ENCODE results near the gene ITM2B.

Gene ITM2B

DNA sequence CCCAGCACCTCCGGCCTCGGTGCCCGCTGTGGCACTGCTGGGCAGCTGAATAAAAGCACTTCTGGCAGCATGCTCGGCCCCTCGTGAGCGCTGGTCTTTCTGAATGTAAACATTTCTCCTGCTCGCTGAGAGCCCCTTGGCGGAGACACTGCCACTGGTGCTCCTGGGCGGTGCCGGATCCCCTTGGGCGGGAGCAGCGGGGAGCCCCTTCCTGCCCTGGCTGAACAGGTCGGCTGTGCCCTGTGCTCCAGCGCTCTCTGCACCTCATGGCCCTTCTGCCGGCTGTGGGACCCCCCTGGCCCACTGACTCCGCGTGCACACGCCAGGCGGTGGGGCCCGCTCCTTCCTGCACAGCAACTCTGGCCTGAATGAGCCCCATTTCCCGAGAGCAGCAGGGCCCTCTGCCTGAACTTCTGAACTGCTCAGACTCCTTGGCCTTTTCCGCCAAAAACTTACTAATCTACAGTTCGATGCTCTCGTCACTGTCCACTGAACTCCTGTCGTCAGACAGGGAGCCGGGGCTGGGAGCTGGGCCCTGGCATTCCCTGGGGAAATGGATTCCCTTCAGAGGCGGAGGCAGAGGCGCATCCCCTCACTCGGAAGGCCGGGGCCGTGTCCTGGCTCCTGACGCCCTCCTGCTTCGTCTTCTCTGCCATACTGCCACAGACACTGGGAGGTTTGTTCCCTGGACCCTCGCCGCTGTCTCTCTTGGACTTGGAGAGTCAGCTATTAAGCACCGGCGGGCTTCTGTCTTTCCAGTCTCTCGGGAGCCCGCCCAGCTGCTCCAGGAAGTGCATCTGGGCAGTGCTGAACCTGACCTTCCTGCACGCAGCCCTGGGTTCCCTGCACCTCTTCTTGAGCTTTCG lies 84.7 kb downstream of the ITM2B start:
- H3K27ac ChIP-seq (ENCODE audit: low read depth, low read length), result no peak overlapping the region
- peaks cover 0 to 36% (median 17%) of the 10 kb centered on the region in 5 donors for H3K4me1 ChIP-seq (ENCODE audit: control insufficient read depth in 5 of 5, insufficient read depth in 5 of 5, low read length in 5 of 5)
- peaks cover 0 to 30% (median 11%) of the 10 kb centered on the region in 5 donors for H3K36me3 ChIP-seq (ENCODE audit: control insufficient read depth in 5 of 5, insufficient read depth in 5 of 5, low read length in 5 of 5)
- H3K9me3 ChIP-seq (ENCODE audit: control insufficient read depth in 5 of 5, low read length in 5 of 5), result peaks cover 0 to 11% (median 6%) of the 10 kb centered on the region in 5 donors
- H3K4me3 ChIP-seq (ENCODE audit: low read depth in 1 of 5, low read length in 5 of 5), result peak overlapping the region; percentile 45 to 66 (median 59)
- H3K27me3 ChIP-seq (ENCODE audit: control insufficient read depth in 5 of 5, insufficient read depth in 4 of 5, low read length in 5 of 5), result no peaks in the 10 kb centered on the region
- no peak overlapping the region for H3K9ac ChIP-seq (ENCODE audit: low read length in 5 of 5)

GRCh38 chr13:48318377-48318811 lies 85.4 kb downstream of the ITM2B start:
- Histone ChIP-seq H3K9ac (ENCODE audit: low read length in 5 of 5) (peak overlapping the region in 1 of 5 donors; percentile 10), H3K36me3 (ENCODE audit: control insufficient read depth in 5 of 5, insufficient read depth in 5 of 5, low read length in 5 of 5) (peaks cover 0 to 30% (median 11%) of the 10 kb centered on the region in 5 donors), H3K4me3 (ENCODE audit: low read depth in 1 of 5, low read length in 5 of 5) (peak overlapping the region; percentile 45 to 66 (median 59)), H3K9me3 (ENCODE audit: control insufficient read depth in 5 of 5, low read length in 5 of 5) (peaks cover 0 to 11% (median 7%) of the 10 kb centered on the region in 5 donors), H3K27ac (ENCODE audit: low read depth, low read length) (no peak overlapping the region), H3K27me3 (ENCODE audit: control insufficient read depth in 5 of 5, insufficient read depth in 4 of 5, low read length in 5 of 5) (no peaks in the 10 kb centered on the region), H3K4me1 (ENCODE audit: control insufficient read depth in 5 of 5, insufficient read depth in 5 of 5, low read length in 5 of 5) (peaks cover 0 to 36% (median 17%) of the 10 kb centered on the region in 5 donors)

DNA sequence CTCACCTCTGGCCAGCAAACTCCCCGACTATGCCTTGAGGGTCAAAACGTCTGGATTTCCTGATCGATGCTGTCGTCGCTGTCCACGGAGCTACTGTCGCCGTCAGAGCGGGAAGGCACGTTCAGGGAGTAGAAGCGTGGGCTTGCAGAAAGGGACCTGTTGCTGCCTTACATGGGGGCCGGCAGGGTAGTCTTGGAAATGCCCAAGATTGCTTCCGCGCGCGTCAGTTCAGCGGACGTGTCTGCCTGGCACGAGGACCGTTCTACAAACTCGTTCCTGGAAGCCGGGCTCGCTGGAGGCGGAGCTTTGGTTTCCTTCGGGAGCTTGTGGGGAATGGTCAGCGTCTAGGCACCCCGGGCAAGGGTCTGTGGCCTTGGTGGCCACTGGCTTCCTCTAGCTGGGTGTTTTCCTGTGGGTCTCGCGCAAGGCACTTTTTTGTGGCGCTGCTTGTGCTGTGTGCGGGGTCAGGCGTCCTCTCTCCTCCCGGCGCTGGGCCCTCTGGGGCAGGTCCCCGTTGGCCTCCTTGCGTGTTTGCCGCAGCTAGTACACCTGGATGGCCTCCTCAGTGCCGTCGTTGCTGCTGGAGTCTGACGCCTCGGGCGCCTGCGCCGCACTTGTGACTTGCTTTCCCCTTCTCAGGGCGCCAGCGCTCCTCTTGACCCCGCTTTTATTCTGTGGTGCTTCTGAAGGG lies 86.0 kb downstream of the ITM2B start:
- H3K4me1 ChIP-seq (ENCODE audit: control insufficient read depth in 5 of 5, insufficient read depth in 5 of 5, low read length in 5 of 5), result peaks cover 0 to 36% (median 17%) of the 10 kb centered on the region in 5 donors
- H3K27me3 ChIP-seq (ENCODE audit: control insufficient read depth in 5 of 5, insufficient read depth in 4 of 5, low read length in 5 of 5), result no peaks in the 10 kb centered on the region
- H3K9me3 ChIP-seq (ENCODE audit: control insufficient read depth in 5 of 5, low read length in 5 of 5), result peaks cover 0 to 11% (median 7%) of the 10 kb centered on the region in 5 donors
- H3K9ac ChIP-seq (ENCODE audit: low read length in 5 of 5), result peak overlapping the region in 1 of 5 donors; percentile 10
- no peak overlapping the region for H3K27ac ChIP-seq (ENCODE audit: low read depth, low read length)
- peaks cover 0 to 30% (median 11%) of the 10 kb centered on the region in 5 donors for H3K36me3 ChIP-seq (ENCODE audit: control insufficient read depth in 5 of 5, insufficient read depth in 5 of 5, low read length in 5 of 5)
- peak overlapping the region; percentile 59 to 66 (median 62) for H3K4me3 ChIP-seq (ENCODE audit: low read depth in 1 of 5, low read length in 5 of 5)
